ENCODE data around the gene PET117. TPM values are rescaled to one million over a fixed set of nuclear protein-coding genes. Genes with fewer than 3 reads are reported as not detected.

The PET117 gene
- polyA plus RNA-seq, 1 donor from 2014 or later = 39.0 TPM

DNA sequence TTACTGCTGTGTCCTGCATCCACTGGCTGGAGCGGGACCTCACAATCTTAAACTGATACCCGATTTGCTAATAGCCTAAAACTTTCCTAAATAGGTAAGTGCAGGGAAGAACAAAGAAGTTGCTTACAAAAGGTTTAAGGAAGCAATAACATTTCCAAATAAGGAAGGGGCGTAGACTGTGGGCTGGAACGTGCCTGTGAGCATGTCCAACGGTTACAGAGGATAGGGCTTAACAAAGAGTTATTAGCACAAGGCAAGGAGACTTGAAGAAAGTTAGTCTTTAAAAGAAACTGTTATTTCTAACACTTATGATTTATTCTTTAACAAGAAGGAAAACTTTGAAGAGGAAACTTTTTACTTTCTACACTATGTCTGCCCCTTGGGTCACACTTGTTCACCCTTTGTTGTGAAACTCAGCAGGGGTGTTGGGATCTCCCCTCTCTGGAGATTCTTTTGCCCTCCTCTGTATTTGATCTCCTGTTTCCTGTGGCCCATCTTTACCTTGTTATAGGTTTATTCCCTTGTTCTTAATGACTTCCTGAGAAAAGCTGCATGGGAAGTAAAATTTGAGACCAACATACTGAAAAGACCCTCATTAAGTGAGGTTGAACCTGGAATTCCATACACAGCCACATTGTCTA lies 28.7 kb downstream of the PET117 start:
- H3K36me3 ChIP-seq (ENCODE audit: insufficient read depth, low read length) = peaks cover 10% of the 10 kb centered on the region
- H3K4me3 ChIP-seq (ENCODE audit: low read length) = no peak overlapping the region
- no peak overlapping the region for H3K4me2 ChIP-seq (ENCODE audit: low read length)
- H3K79me2 ChIP-seq (replicated peaks; ENCODE audit: insufficient read depth, low read length) = no peaks in the 10 kb centered on the region
- no peaks in the 10 kb centered on the region for H3K27me3 ChIP-seq (ENCODE audit: insufficient read depth, low read depth, low read length)
- no peaks in the 10 kb centered on the region for H3K9me3 ChIP-seq (ENCODE audit: low read length)
- H3K27ac ChIP-seq (ENCODE audit: low read length) = no peak overlapping the region
- H4K20me1 ChIP-seq (ENCODE audit: insufficient read depth) = no peaks in the 10 kb centered on the region
- no peak overlapping the region for H3K9ac ChIP-seq (ENCODE audit: low read length)
- no peak overlapping the region for H2AFZ ChIP-seq (ENCODE audit: low read depth, low read length)
- TF ChIP-seq SMC3 (conservative IDR thresholded peaks at IDR 0.05; ENCODE audit: poor library complexity) (no peak), MXI1 (conservative IDR thresholded peaks at IDR 0.05; ENCODE audit: poor library complexity, severe bottlenecking) (no peak), TAF1 (IDR thresholded peaks at IDR 0.05; ENCODE audit: low read depth) (no peak), POLR2AphosphoS5 (IDR thresholded peaks at IDR 0.05) (no peak), EZH2 (IDR thresholded peaks at IDR 0.05; ENCODE audit: borderline replicate concordance, insufficient read depth, low read length, poor library complexity, severe bottlenecking) (no peak), EP300 (conservative IDR thresholded peaks at IDR 0.05; ENCODE audit: poor library complexity, severe bottlenecking) (no peak), RAD21 (conservative IDR thresholded peaks at IDR 0.05) (no peak)
- TF ChIP-seq, protein P1, sequence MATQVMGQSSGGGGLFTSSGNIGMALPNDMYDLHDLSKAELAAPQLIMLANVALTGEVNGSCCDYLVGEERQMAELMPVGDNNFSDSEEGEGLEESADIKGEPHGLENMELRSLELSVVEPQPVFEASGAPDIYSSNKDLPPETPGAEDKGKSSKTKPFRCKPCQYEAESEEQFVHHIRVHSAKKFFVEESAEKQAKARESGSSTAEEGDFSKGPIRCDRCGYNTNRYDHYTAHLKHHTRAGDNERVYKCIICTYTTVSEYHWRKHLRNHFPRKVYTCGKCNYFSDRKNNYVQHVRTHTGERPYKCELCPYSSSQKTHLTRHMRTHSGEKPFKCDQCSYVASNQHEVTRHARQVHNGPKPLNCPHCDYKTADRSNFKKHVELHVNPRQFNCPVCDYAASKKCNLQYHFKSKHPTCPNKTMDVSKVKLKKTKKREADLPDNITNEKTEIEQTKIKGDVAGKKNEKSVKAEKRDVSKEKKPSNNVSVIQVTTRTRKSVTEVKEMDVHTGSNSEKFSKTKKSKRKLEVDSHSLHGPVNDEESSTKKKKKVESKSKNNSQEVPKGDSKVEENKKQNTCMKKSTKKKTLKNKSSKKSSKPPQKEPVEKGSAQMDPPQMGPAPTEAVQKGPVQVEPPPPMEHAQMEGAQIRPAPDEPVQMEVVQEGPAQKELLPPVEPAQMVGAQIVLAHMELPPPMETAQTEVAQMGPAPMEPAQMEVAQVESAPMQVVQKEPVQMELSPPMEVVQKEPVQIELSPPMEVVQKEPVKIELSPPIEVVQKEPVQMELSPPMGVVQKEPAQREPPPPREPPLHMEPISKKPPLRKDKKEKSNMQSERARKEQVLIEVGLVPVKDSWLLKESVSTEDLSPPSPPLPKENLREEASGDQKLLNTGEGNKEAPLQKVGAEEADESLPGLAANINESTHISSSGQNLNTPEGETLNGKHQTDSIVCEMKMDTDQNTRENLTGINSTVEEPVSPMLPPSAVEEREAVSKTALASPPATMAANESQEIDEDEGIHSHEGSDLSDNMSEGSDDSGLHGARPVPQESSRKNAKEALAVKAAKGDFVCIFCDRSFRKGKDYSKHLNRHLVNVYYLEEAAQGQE (IDR thresholded peaks at IDR 0.05; ENCODE audit: borderline replicate concordance) = no peak
- TF ChIP-seq, protein P2, sequence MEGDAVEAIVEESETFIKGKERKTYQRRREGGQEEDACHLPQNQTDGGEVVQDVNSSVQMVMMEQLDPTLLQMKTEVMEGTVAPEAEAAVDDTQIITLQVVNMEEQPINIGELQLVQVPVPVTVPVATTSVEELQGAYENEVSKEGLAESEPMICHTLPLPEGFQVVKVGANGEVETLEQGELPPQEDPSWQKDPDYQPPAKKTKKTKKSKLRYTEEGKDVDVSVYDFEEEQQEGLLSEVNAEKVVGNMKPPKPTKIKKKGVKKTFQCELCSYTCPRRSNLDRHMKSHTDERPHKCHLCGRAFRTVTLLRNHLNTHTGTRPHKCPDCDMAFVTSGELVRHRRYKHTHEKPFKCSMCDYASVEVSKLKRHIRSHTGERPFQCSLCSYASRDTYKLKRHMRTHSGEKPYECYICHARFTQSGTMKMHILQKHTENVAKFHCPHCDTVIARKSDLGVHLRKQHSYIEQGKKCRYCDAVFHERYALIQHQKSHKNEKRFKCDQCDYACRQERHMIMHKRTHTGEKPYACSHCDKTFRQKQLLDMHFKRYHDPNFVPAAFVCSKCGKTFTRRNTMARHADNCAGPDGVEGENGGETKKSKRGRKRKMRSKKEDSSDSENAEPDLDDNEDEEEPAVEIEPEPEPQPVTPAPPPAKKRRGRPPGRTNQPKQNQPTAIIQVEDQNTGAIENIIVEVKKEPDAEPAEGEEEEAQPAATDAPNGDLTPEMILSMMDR (IDR thresholded peaks at IDR 0.05; ENCODE audit: poor library complexity, severe bottlenecking) = no peak
- H3F3A ChIP-seq (ENCODE audit: insufficient read depth, low read length, poor library complexity, severe bottlenecking) = no peaks in the 10 kb centered on the region
- H3K9me2 ChIP-seq (ENCODE audit: insufficient read depth, low read length) = no peaks in the 10 kb centered on the region

GRCh38 chr20:18166950-18167349 lies 29.3 kb downstream of the PET117 start:
- Histone ChIP-seq H3K27me3 (ENCODE audit: insufficient read depth, low read depth, low read length) (no peaks in the 10 kb centered on the region), H3K27ac (ENCODE audit: low read length) (no peak overlapping the region), H2AFZ (ENCODE audit: low read depth, low read length) (no peak overlapping the region), H3K4me2 (ENCODE audit: low read length) (no peak overlapping the region), H3K4me3 (ENCODE audit: low read length) (no peak overlapping the region), H3K9me3 (ENCODE audit: low read length) (no peaks in the 10 kb centered on the region), H3K79me2 (replicated peaks; ENCODE audit: insufficient read depth, low read length) (no peaks in the 10 kb centered on the region), H3F3A (ENCODE audit: insufficient read depth, low read length, poor library complexity, severe bottlenecking) (no peaks in the 10 kb centered on the region), H3K9ac (ENCODE audit: low read length) (no peak overlapping the region), H3K9me2 (ENCODE audit: insufficient read depth, low read length) (no peaks in the 10 kb centered on the region), H4K20me1 (ENCODE audit: insufficient read depth) (no peaks in the 10 kb centered on the region), H3K36me3 (ENCODE audit: insufficient read depth, low read length) (peaks cover 10% of the 10 kb centered on the region)
- no peak for TF ChIP-seq MXI1 (conservative IDR thresholded peaks at IDR 0.05; ENCODE audit: poor library complexity, severe bottlenecking)
